Erythroblast (primary cell): ENCODE results near the gene GMDS.
"Not testable (repeated sequence)": the region's sequence is repeated elsewhere in the genome, so short reads cannot be mapped to it uniquely, and the experiment has no call there.

Experiments used
- DNase-seq, 2 experiments: peaks; one replicate each; lab custom pipeline; 2025; lab: John Stamatoyannopoulos, UW
- GATA1 ChIP-seq: IDR thresholded peaks from 2 replicates; pipeline ENCODE4 v1.6.1; 2011; ENCODE audit warnings: low read depth, mild to moderate bottlenecking, control low read depth, low read length, moderate library complexity
- POLR2A ChIP-seq: IDR thresholded peaks from 2 replicates; pipeline ENCODE4 v1.6.1; 2011; ENCODE audit warnings: mild to moderate bottlenecking, low read length

Gene GMDS

DNA sequence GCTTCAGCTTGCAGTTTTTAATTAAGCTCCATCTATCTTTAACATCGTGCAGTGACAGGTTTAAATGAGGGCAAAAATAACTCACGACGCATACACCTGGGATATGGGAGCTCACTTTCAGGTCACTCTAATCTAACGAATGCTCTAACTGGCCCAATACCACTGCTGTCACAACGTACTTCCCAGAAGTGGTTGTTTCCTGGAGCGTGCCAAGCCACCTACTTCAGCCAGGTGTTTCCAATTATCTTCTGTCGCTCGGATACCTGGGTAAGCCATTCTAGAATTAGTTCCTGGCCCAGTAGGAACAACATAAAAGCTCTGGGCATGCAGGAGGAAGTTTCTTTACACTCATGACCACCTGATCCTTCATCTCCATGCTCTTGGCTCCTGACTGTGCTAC, 488.3 kb downstream of the GMDS start:
- no peak for TF ChIP-seq POLR2A
- TF ChIP-seq GATA1 = no peak
- no peak for DNase-seq

DNA sequence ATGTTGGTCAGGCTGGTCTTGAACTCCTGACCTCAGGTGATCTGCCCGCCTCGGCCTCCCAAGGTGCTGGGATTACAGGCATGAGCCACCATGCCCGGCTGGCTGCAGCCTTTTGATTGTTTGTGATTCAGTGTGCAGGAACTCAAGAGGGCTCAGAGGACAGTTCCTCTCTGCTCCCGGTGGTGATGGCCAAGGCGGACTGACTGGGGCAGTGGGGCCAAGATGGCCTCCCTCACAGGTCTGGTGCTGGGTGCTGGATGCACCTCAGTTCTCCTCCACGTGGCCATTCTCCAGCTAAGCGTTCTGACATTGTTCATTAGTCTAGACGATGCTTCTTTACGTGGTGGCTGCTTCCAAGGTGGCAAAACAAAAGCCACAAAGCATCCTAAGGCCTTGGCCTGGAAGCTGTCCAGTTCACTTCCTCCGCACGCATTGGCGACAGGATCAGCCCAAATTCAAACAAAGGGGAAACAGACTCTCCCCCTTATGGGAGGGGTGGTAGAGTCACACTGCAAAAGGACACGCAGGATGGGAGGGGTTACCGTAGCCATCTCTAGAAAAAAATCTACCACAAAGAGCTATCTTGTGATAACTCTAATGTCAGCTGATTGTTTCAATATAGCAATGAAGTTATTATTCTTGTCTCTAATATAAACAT, 488.8 kb downstream of the GMDS start:
- DNase-seq = no peak
- TF ChIP-seq POLR2A = no peak
- TF ChIP-seq GATA1 = no peak

GRCh38 chr6:1751063-1751462, 494.3 kb downstream of the GMDS start:
- DNase-seq = not testable (repeated sequence)

GRCh38 chr6:1749041-1749440, 496.4 kb downstream of the GMDS start:
- TF ChIP-seq POLR2A (no peak), GATA1 (no peak)
- DNase-seq = no peak

DNA sequence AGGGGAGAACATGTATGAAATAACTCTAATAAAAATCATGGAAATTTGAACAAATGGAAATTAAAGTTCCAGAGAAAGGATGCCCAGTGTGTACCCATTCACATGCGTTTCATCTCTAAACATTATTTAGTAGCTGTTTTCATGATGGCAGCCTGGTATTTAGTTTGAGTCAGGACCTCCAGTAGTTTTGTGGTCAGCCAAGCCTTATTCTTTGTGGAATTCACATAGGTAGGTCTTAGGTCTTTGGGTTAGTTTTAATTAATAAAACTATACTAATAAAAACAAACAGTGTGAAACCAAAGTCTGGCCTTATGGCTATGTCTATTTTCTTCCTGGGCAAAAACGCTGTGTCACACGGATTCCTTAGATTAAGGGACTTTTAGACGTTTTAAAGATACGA, 497.9 kb downstream of the GMDS start:
- no peak for TF ChIP-seq GATA1
- TF ChIP-seq POLR2A = no peak
- DNase-seq = no peak

DNA sequence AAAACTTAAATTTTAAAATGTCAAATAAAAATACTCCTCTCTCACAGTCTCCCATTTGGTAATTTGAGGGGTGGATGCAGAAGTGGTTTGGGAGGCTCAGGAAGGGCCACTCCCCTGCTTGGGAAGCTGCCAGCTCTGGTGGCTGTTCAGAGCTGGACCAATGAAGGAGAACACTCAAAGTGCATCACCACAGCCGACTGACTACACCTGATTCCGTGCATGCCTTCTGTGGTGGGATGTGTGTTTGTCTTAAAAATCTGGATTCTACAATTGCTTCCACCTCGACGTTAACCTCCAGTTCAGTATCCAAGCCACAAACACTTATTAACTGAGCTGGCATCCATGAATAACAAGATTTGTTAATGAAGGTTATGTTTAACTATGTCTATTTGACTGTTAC, 498.4 kb downstream of the GMDS start:
- TF ChIP-seq POLR2A = no peak
- TF ChIP-seq GATA1 = no peak
- no peak for DNase-seq

DNA sequence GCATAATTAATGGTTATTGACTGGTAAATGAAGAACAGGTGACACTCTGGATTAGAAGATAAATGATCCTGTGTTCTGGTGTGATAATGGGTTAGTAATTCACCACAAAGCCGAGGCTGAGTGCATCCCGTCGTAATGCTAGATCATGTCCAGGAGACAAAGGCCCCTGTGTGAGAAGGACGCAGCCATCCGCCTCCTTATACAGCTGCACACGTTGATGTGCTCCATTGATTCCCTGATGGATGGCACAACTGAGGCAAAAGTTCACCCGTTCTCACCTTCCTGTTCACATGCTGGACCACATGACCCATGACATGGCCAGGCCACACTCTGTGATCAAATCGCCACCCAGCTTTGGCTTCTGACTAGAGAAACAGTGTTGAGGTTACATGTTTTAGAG, 499.6 kb downstream of the GMDS start:
- TF ChIP-seq GATA1 (no peak), POLR2A (no peak)
- no peak for DNase-seq

DNA sequence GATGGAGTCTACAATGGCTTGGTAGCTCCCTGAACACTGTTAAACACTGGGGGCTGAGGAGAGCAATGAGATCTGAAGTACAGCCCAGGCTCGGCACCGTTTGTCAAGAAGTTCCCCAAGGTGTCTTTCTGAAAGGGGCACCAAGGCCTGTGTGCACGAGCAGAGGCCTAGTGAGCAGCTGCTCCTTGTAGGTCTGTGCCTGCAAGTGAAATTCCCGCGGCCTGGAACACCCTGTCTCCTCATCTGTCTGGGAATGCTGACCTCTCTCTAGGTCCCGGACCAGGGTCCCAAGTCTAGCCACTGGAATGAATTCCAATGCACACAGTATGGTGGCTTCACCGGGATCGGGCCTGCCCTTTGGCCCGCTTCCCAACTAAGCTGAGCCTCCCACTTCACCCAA, 500.9 kb downstream of the GMDS start:
- TF ChIP-seq GATA1 (no peak), POLR2A (no peak)
- DNase-seq = no peak

DNA sequence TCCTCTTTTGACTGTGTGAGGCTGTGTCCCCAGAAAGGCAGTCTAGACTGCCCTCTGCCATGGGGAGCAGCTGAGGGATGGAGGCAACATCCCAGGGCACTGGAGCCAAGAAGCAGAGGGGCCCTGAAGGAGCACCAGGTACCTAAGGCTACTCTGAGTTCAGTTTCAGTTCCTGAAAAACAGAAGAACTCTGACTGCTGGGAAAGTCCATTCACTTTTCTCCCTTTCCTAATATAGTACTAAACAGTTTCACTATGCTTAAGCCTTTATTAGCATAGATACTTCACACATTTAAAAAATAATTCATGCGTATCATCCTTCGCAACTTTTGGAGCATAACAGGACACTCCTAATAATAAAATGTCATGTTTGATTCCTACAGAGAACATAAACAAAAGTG, 505.7 kb downstream of the GMDS start:
- TF ChIP-seq POLR2A (no peak), GATA1 (no peak)
- DNase-seq = no peak

GRCh38 chr6:1739220-1739619, 506.2 kb downstream of the GMDS start:
- no peak for DNase-seq
- no peak for TF ChIP-seq POLR2A
- TF ChIP-seq GATA1 = no peak

DNA sequence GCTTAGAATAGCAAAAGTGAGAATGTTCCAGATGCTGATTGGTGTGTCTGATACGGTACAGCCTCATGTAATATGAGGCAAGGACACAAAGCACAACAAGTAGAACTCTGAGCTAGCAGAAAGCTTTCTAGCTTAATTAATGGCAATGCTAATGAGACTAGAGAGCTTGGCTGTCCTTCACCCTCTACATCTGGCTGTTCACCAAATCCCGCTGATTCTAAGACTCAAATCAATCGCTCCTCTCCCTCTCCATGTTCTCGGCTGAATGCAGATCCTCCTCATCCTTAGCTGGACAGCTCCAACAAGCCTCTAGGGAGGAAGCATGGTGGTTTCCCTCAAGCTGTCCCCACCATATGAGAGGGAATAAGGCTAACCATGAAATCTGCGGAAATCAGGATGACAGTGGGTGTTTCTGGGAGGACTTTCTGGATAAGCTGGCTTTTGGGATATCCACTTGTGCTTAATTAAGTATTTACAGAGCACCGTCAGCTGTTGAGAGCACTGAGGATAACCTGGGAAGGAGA, 506.8 kb downstream of the GMDS start:
- no peak for DNase-seq
- TF ChIP-seq GATA1 (no peak), POLR2A (no peak)

- no peak for TF ChIP-seq GATA1
- TF ChIP-seq POLR2A = no peak
- DNase-seq = no peak
Measured at GRCh38 chr6:1737463-1738311, 507.7 kb downstream of the GMDS start.

- no peak for TF ChIP-seq GATA1
- no peak for DNase-seq
Measured at GRCh38 chr6:1736346-1737105, 508.9 kb downstream of the GMDS start.
